Measurements from ENCODE around the gene ERI3.
"Not testable (repeated sequence)": the region's sequence is repeated elsewhere in the genome, so short reads cannot be mapped to it uniquely, and the experiment has no call there.

ERI3 gene

GRCh38 chr1:44229435-44230167 lies 125.5 kb downstream of the ERI3 start:
- no peak for DNase-seq

GRCh38 chr1:44228218-44228617 lies 126.8 kb downstream of the ERI3 start:
- DNase-seq: no peak

GRCh38 chr1:44227211-44227610 lies 127.8 kb downstream of the ERI3 start:
- DNase-seq: no peak

GRCh38 chr1:44225761-44226160 lies 129.3 kb downstream of the ERI3 start:
- DNase-seq: no peak

- no peak for DNase-seq
Measured at GRCh38 chr1:44223187-44223610, 131.9 kb downstream of the ERI3 start.

GRCh38 chr1:44222397-44223186 lies 132.5 kb downstream of the ERI3 start:
- DNase-seq: no peak

- no peak for DNase-seq
Measured at GRCh38 chr1:44221769-44222168, 133.3 kb downstream of the ERI3 start.

- DNase-seq: no peak
Measured at GRCh38 chr1:44220755-44221154, 134.3 kb downstream of the ERI3 start.

GRCh38 chr1:44220001-44220751 lies 134.9 kb downstream of the ERI3 start:
- DNase-seq: no peak

GRCh38 chr1:44219301-44219626 lies 135.8 kb downstream of the ERI3 start:
- no peak for DNase-seq

GRCh38 chr1:44218503-44219300 lies 136.4 kb downstream of the ERI3 start:
- no peak for DNase-seq

- DNase-seq: peak; percentile 75
Measured at GRCh38 chr1:44217809-44218410, 137.1 kb downstream of the ERI3 start.

GRCh38 chr1:44213222-44214112 lies 141.6 kb downstream of the ERI3 start, which contains the start of gene DMAP1:
DMAP1 (plus strand) TSS chr1:44213471; CDS start chr1:44213754, 283 bp downstream.
- DNase-seq: peak; percentile 83

- DNase-seq: no peak
Measured at GRCh38 chr1:44212355-44213221, 142.5 kb downstream of the ERI3 start.

GRCh38 chr1:44210595-44210994 lies 144.5 kb downstream of the ERI3 start:
- no peak for DNase-seq

- DNase-seq: no peak
Measured at GRCh38 chr1:44208226-44208625, 146.8 kb downstream of the ERI3 start.

GRCh38 chr1:44206545-44206944 lies 148.5 kb downstream of the ERI3 start:
- not testable (repeated sequence) for DNase-seq

- DNase-seq: no peak
Measured at GRCh38 chr1:44200336-44200735, 154.7 kb downstream of the ERI3 start.

- no peak for DNase-seq
Measured at GRCh38 chr1:44174630-44175029, 180.4 kb downstream of the ERI3 start.
